ENCODE measurements around the gene CHRM2.

- TF ChIP-seq, protein P1, sequence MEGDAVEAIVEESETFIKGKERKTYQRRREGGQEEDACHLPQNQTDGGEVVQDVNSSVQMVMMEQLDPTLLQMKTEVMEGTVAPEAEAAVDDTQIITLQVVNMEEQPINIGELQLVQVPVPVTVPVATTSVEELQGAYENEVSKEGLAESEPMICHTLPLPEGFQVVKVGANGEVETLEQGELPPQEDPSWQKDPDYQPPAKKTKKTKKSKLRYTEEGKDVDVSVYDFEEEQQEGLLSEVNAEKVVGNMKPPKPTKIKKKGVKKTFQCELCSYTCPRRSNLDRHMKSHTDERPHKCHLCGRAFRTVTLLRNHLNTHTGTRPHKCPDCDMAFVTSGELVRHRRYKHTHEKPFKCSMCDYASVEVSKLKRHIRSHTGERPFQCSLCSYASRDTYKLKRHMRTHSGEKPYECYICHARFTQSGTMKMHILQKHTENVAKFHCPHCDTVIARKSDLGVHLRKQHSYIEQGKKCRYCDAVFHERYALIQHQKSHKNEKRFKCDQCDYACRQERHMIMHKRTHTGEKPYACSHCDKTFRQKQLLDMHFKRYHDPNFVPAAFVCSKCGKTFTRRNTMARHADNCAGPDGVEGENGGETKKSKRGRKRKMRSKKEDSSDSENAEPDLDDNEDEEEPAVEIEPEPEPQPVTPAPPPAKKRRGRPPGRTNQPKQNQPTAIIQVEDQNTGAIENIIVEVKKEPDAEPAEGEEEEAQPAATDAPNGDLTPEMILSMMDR (IDR thresholded peaks at IDR 0.05) = no peak
- TF ChIP-seq POLR2A (IDR thresholded peaks at IDR 0.05) = no peak
These were observed 20.6 kb upstream of the CHRM2 start for GRCh38 chr7:136847858-136848257.

All from thyroid gland (tissue), 4 donors.